GM23338 (cell line): ENCODE data around the gene AMZ1. TPM values are rescaled to one million over a fixed set of nuclear protein-coding genes. Genes with fewer than 3 reads are reported as not detected.
A peak's percentile ranks its signal among the peaks of the same experiment; 100 is the strongest.

ENCODE experiments used
- ATAC-seq: fragments of 200-7000 bp; cut with Tn5 transposase; 3 replicates; pipeline ENCODE4 v1.9.1; 2020
- DNase-seq: peaks from one replicate; pipeline ENCODE4 v3.0.0-alpha.2; 2015; ENCODE audit warnings: low spot score
- H2AFZ ChIP-seq: fragments of 200-600 bp; sonication (generic); 2 replicates; pipeline ENCODE4 v1.8.0; 2016; ENCODE audit warnings: antibody characterized with exemption, mild to moderate bottlenecking, moderate library complexity
- H3F3A ChIP-seq: fragments of 200-600 bp; sonication (generic); replicated peaks from 2 replicates; pipeline ENCODE4 v1.8.0; 2017; ENCODE audit warnings: antibody characterized with exemption, mixed run types, low read depth
- H3K27ac ChIP-seq: fragments of 200-600 bp; sonication (generic); 2 replicates; pipeline ENCODE4 v1.6.1; 2016; ENCODE audit warnings: low read depth
- H3K27me3 ChIP-seq: fragments of 200-600 bp; sonication (generic); 2 replicates; pipeline ENCODE4 v1.8.0; 2016; ENCODE audit warnings: mild to moderate bottlenecking, mixed run types, moderate library complexity; ENCODE audit not compliant: insufficient read depth
- H3K36me3 ChIP-seq: fragments of 200-600 bp; sonication (generic); 2 replicates; pipeline ENCODE4 v1.8.0; 2016; ENCODE audit warnings: mild to moderate bottlenecking; ENCODE audit not compliant: insufficient read depth
- H3K4me1 ChIP-seq: fragments of 200-600 bp; sonication (generic); 2 replicates; pipeline ENCODE4 v1.8.0; 2016; ENCODE audit warnings: mild to moderate bottlenecking, moderate library complexity; ENCODE audit not compliant: insufficient read depth
- H3K4me2 ChIP-seq: fragments of 200-600 bp; sonication (generic); 2 replicates; pipeline ENCODE4 v1.7.1; 2017; ENCODE audit warnings: mixed run types
- H3K4me3 ChIP-seq: fragments of 200-600 bp; sonication (generic); 2 replicates; pipeline ENCODE4 v1.6.1; 2016; ENCODE audit warnings: mixed run types
- H3K79me2 ChIP-seq: fragments of 200-600 bp; sonication (generic); replicated peaks from 2 replicates; pipeline ENCODE4 v1.8.0; 2017; ENCODE audit warnings: mild to moderate bottlenecking; ENCODE audit not compliant: insufficient read depth
- H3K9me2 ChIP-seq: fragments of 200-600 bp; sonication (generic); 2 replicates; pipeline ENCODE4 v1.8.0; 2017; ENCODE audit not compliant: insufficient read depth
- H4K20me1 ChIP-seq: fragments of 200-600 bp; sonication (generic); replicated peaks from 2 replicates; pipeline ENCODE4 v1.8.0; 2017; ENCODE audit warnings: mild to moderate bottlenecking; ENCODE audit not compliant: insufficient read depth
- H3K27ac Mint-ChIP-seq: 2 replicates; pipeline ENCODE4 v1.8.0; 2020; ENCODE audit warnings: inconsistent platforms, mild to moderate bottlenecking, moderate library complexity, mixed read lengths
- H3K27me3 Mint-ChIP-seq: 3 replicates; pipeline ENCODE4 v1.8.0; 2022; ENCODE audit warnings: low read depth, mild to moderate bottlenecking, moderate library complexity, mixed read lengths, inconsistent platforms; ENCODE audit not compliant: insufficient read depth, poor library complexity
- H3K36me3 Mint-ChIP-seq: 3 replicates; pipeline ENCODE4 v1.8.0; 2021; ENCODE audit warnings: low read depth, mild to moderate bottlenecking, inconsistent platforms, moderate library complexity, mixed read lengths
- H3K4me1 Mint-ChIP-seq: 3 replicates; pipeline ENCODE4 v1.8.0; 2020; ENCODE audit warnings: mild to moderate bottlenecking, inconsistent platforms, mixed read lengths
- H3K4me3 Mint-ChIP-seq: 3 replicates; pipeline ENCODE4 v1.8.0; 2021; ENCODE audit warnings: moderate library complexity, mild to moderate bottlenecking, inconsistent platforms, mixed read lengths
- H3K9me3 Mint-ChIP-seq: 3 replicates; pipeline ENCODE4 v1.8.0; 2020; ENCODE audit warnings: moderate library complexity, mild to moderate bottlenecking, inconsistent platforms, mixed read lengths
- CREB1 ChIP-seq: fragments of 250-450 bp; sonication (Bioruptor Pico); IDR thresholded peaks from 2 replicates; pipeline ENCODE4 v1.5.0; 2020; ENCODE audit warnings: low read depth, mild to moderate bottlenecking, moderate library complexity
- CTCF ChIP-seq, 2 experiments: fragments of 200-600 bp in 1 of 2; sonication (generic) in 1 of 2; conservative IDR thresholded peaks; 2 replicates each; pipeline versions ENCODE4 v1.5.1 to v1.6.1; 2016 to 2017; ENCODE audit warnings: antibody characterized with exemption in 2 of 2, low read depth in 2 of 2, mild to moderate bottlenecking in 2 of 2, moderate library complexity in 1 of 2
- EZH2phosphoT487 ChIP-seq: fragments of 200-600 bp; sonication (generic); IDR thresholded peaks from one replicate; pipeline ENCODE4 v1.8.1; 2018; ENCODE audit warnings: antibody characterized with exemption; ENCODE audit not compliant: unreplicated experiment
- NANOG ChIP-seq: IDR thresholded peaks from 2 replicates; pipeline ENCODE4 v1.6.1; 2016; ENCODE audit warnings: antibody characterized with exemption, borderline replicate concordance
- POLR2AphosphoS5 ChIP-seq: IDR thresholded peaks from 2 replicates; pipeline ENCODE4 v1.6.1; 2016; ENCODE audit warnings: antibody characterized with exemption, low read depth
- ZNF114 ChIP-seq: fragments of 250-450 bp; sonication (Bioruptor Pico); IDR thresholded peaks from 2 replicates; pipeline ENCODE4 v1.5.0; 2020; ENCODE audit warnings: mild to moderate bottlenecking, moderate library complexity
- ZNF331 ChIP-seq: fragments of 250-450 bp; sonication (Bioruptor Pico); IDR thresholded peaks from 2 replicates; pipeline ENCODE4 v1.5.0; 2020; ENCODE audit warnings: low read depth, mild to moderate bottlenecking, moderate library complexity
- long read RNA-seq: library from polyadenylated mRNA; unstranded; transcript quantifications from one replicate; pipeline ENCODE4 v2.0.0, GENCODE V29; 2020; ENCODE audit not compliant: unreplicated experiment
- polyA plus RNA-seq: library from polyadenylated mRNA; unstranded; fragments of >200 nt; fragmentation: Nextera tagmentation; extraction: Ambion mirVana; gene quantifications from 2 replicates; pipeline ENCODE4 v1.2.1, GENCODE V29; 2016
- total RNA-seq: library from RNA; depleted of rRNA; stranded (reverse); fragments of >200 nt; shearing (Covaris generic); gene quantifications from 2 replicates; pipeline ENCODE4 v1.2.3, GENCODE V29; 2014; rRNA removed
- TF ChIP-seq, protein P1 (sequence below): fragments of 250-450 bp; sonication (Bioruptor Pico); IDR thresholded peaks from 2 replicates; pipeline ENCODE4 v1.5.0; 2020; ENCODE audit warnings: mild to moderate bottlenecking, moderate library complexity

AMZ1 gene, protein sequence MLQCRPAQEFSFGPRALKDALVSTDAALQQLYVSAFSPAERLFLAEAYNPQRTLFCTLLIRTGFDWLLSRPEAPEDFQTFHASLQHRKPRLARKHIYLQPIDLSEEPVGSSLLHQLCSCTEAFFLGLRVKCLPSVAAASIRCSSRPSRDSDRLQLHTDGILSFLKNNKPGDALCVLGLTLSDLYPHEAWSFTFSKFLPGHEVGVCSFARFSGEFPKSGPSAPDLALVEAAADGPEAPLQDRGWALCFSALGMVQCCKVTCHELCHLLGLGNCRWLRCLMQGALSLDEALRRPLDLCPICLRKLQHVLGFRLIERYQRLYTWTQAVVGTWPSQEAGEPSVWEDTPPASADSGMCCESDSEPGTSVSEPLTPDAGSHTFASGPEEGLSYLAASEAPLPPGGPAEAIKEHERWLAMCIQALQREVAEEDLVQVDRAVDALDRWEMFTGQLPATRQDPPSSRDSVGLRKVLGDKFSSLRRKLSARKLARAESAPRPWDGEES
- total RNA-seq (0.73 and 1.6 TPM in 2 replicates), polyA plus RNA-seq (2.0 and 4.5 TPM in 2 replicates)
- long read RNA-seq, partial matches to known transcripts = 0 of 1 reads
- long read RNA-seq, other reads (novel, unspliced or antisense) = 1 of 1 reads

DNA sequence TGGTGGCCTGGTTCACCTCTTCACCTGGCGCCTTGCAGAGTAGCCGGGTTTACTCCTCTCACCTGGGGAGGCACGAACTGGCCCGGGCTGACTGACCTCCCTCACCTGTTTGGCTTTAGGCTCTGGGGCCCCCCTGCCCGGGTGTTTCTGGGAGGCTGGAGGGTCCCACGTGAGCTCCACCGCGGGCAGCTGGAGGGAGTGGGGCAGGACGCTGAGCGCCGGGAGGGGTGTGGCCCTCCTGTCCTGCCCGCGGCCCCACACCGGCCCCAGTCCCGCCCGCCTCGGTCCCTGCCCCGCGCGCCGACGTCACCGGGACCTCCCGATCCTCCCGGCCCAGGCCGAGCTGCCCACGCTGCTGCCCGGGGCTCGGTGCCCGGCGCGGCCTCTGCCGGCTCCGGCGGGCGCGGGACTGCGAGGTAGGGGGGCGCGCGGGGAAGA is at the start of gene AMZ1:
Gene AMZ1, plus strand, starts transcription at position 322 of the 438 bp plus-strand sequence. CDS start 12,250 bp downstream, outside the sequence.
- Mint-ChIP-seq H3K9me3 (0 out of 3 replicates have a peak, but pooled peaks cover 2% of the 10 kb centered on the region), H3K4me1 (peaks cover 13% of the 10 kb centered on the region), H3K27me3 (peaks cover 26% of the 10 kb centered on the region), H3K27ac (no peak within 1 kb of the TSS), H3K36me3 (no peaks in the 10 kb centered on the region; the same call in 2 of the 3 replicates), H3K4me3 (peak within 1 kb of the TSS; percentile 67)
- peak within 1 kb of the TSS; percentile 96 for H2AFZ ChIP-seq
- no peaks in the 10 kb centered on the region for H3K36me3 ChIP-seq
- TF ChIP-seq, protein P1, sequence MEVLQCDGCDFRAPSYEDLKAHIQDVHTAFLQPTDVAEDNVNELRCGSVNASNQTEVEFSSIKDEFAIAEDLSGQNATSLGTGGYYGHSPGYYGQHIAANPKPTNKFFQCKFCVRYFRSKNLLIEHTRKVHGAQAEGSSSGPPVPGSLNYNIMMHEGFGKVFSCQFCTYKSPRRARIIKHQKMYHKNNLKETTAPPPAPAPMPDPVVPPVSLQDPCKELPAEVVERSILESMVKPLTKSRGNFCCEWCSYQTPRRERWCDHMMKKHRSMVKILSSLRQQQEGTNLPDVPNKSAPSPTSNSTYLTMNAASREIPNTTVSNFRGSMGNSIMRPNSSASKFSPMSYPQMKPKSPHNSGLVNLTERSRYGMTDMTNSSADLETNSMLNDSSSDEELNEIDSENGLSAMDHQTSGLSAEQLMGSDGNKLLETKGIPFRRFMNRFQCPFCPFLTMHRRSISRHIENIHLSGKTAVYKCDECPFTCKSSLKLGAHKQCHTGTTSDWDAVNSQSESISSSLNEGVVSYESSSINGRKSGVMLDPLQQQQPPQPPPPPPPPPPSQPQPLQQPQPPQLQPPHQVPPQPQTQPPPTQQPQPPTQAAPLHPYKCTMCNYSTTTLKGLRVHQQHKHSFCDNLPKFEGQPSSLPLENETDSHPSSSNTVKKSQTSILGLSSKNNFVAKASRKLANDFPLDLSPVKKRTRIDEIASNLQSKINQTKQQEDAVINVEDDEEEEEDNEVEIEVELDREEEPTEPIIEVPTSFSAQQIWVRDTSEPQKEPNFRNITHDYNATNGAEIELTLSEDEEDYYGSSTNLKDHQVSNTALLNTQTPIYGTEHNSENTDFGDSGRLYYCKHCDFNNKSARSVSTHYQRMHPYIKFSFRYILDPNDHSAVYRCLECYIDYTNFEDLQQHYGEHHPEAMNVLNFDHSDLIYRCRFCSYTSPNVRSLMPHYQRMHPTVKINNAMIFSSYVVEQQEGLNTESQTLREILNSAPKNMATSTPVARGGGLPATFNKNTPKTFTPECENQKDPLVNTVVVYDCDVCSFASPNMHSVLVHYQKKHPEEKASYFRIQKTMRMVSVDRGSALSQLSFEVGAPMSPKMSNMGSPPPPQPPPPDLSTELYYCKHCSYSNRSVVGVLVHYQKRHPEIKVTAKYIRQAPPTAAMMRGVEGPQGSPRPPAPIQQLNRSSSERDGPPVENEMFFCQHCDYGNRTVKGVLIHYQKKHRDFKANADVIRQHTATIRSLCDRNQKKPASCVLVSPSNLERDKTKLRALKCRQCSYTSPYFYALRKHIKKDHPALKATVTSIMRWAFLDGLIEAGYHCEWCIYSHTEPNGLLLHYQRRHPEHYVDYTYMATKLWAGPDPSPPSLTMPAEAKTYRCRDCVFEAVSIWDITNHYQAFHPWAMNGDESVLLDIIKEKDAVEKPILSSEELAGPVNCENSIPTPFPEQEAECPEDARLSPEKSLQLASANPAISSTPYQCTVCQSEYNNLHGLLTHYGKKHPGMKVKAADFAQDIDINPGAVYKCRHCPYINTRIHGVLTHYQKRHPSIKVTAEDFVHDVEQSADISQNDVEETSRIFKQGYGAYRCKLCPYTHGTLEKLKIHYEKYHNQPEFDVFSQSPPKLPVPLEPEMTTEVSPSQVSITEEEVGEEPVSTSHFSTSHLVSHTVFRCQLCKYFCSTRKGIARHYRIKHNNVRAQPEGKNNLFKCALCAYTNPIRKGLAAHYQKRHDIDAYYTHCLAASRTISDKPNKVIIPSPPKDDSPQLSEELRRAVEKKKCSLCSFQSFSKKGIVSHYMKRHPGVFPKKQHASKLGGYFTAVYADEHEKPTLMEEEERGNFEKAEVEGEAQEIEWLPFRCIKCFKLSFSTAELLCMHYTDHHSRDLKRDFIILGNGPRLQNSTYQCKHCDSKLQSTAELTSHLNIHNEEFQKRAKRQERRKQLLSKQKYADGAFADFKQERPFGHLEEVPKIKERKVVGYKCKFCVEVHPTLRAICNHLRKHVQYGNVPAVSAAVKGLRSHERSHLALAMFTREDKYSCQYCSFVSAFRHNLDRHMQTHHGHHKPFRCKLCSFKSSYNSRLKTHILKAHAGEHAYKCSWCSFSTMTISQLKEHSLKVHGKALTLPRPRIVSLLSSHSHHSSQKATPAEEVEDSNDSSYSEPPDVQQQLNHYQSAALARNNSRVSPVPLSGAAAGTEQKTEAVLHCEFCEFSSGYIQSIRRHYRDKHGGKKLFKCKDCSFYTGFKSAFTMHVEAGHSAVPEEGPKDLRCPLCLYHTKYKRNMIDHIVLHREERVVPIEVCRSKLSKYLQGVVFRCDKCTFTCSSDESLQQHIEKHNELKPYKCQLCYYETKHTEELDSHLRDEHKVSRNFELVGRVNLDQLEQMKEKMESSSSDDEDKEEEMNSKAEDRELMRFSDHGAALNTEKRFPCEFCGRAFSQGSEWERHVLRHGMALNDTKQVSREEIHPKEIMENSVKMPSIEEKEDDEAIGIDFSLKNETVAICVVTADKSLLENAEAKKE (CRISPR knock-in tag) = no peak
- TF ChIP-seq EZH2phosphoT487 (no peak), POLR2AphosphoS5 (no peak), ZNF114 (CRISPR knock-in tag) (no peak), ZNF331 (CRISPR knock-in tag) (no peak), CTCF (conservative IDR thresholded peaks at IDR 0.05; ENCODE audit: low read depth in 2 of 2) (no peak), NANOG (no peak), CREB1 (CRISPR knock-in tag) (0 out of 2 replicates have a peak, but pooled peaks have one; percentile 21)
- H3K27me3 ChIP-seq = peaks cover 25% of the 10 kb centered on the region
- H4K20me1 ChIP-seq = no peaks in the 10 kb centered on the region
- H3K4me1 ChIP-seq = no peaks in the 10 kb centered on the region; the same call in 1 of the 2 replicates
- 0 out of 2 replicates have a peak, but pooled peaks cover 9% of the 10 kb centered on the region for H3F3A ChIP-seq
- peak within 1 kb of the TSS; percentile 65 for H3K4me3 ChIP-seq
- H3K9me2 ChIP-seq = no peaks in the 10 kb centered on the region
- H3K4me2 ChIP-seq = peak within 1 kb of the TSS; percentile 87
- no peak for DNase-seq
- no peaks in the 10 kb centered on the region for H3K79me2 ChIP-seq
- ATAC-seq = peak; percentile 67
- no peak within 1 kb of the TSS for H3K27ac ChIP-seq
